Measurements from ENCODE around the gene KLHDC4. TPM values are rescaled to one million over a fixed set of nuclear protein-coding genes. Genes with fewer than 3 reads are reported as not detected.
"Not testable (repeated sequence)": the region's sequence is repeated elsewhere in the genome, so short reads cannot be mapped to it uniquely, and the experiment has no call there.

The KLHDC4 gene
- total and polyA plus RNA-seq, 7 donors = 12.7 to 71.0 (median 25.5) TPM

- intact Hi-C loops (cut with DNase I) = no loop called here
- H3K4me1 ChIP-seq = no peaks in the 10 kb centered on the region
- H3K36me3 ChIP-seq = no peaks in the 10 kb centered on the region
- DNase-seq = no peak
- H3K9me3 ChIP-seq = no peaks in the 10 kb centered on the region
- no peak overlapping the region for H3K4me3 ChIP-seq
- TF ChIP-seq POLR2A (IDR thresholded peaks at IDR 0.05) = no peak
- no peak for TF ChIP-seq POLR2AphosphoS5 (IDR thresholded peaks at IDR 0.05)
- TF ChIP-seq, protein P1, sequence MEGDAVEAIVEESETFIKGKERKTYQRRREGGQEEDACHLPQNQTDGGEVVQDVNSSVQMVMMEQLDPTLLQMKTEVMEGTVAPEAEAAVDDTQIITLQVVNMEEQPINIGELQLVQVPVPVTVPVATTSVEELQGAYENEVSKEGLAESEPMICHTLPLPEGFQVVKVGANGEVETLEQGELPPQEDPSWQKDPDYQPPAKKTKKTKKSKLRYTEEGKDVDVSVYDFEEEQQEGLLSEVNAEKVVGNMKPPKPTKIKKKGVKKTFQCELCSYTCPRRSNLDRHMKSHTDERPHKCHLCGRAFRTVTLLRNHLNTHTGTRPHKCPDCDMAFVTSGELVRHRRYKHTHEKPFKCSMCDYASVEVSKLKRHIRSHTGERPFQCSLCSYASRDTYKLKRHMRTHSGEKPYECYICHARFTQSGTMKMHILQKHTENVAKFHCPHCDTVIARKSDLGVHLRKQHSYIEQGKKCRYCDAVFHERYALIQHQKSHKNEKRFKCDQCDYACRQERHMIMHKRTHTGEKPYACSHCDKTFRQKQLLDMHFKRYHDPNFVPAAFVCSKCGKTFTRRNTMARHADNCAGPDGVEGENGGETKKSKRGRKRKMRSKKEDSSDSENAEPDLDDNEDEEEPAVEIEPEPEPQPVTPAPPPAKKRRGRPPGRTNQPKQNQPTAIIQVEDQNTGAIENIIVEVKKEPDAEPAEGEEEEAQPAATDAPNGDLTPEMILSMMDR (IDR thresholded peaks at IDR 0.05) = no peak
- TF ChIP-seq EP300 (IDR thresholded peaks at IDR 0.05) = no peak
- no peak overlapping the region for H3K27ac ChIP-seq
- H3K27me3 ChIP-seq = peaks cover 0 to 77% (median 17%) of the 10 kb centered on the region in 3 donors
- WGBS, 2 donors = 86 to 89% methylated on average over 35 of the region's 35 CpGs
Measured at GRCh38 chr16:87684711-87685404, 80.9 kb downstream of the KLHDC4 start.

DNA sequence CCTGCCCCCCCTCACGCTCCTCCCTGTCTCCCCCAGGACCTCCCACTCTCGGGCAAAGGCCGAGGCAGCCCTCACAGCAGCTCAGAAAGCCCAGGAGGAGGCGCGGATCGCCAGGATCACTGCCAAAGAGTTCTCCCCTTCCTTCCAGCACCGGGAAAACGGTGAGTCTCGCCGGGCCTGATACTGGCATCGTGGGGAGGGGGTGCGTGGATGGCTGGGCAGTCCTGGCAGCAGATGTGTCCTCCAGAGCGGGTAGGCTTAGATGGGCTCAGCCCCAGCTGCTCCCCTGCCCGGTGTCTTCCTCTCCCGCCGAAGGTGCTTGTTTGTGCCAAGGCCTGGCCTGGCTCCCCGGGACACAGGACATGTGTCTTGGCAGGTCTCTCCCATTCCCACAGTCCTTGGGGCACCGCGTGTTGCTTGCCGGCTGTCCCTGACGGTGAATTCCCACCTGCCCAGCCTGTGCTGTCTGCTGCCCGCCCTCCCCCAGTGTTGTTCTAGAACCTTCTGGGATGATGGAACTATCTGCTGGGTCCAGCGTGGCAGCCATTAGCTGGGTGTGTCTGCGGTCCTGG, 81.6 kb downstream of the KLHDC4 start:
- no peaks in the 10 kb centered on the region for H3K36me3 ChIP-seq
- no peaks in the 10 kb centered on the region for H3K9me3 ChIP-seq
- H3K4me3 ChIP-seq = no peak overlapping the region
- H3K4me1 ChIP-seq = no peaks in the 10 kb centered on the region
- DNase-seq = no peak
- no peak overlapping the region for H3K27ac ChIP-seq
- TF ChIP-seq, protein P1 (IDR thresholded peaks at IDR 0.05) = no peak
- TF ChIP-seq POLR2AphosphoS5 (IDR thresholded peaks at IDR 0.05) (no peak), EP300 (IDR thresholded peaks at IDR 0.05) (no peak), POLR2A (IDR thresholded peaks at IDR 0.05) (no peak)
- H3K27me3 ChIP-seq = peaks cover 0 to 70% (median 15%) of the 10 kb centered on the region in 3 donors
- WGBS, 2 donors = 66 to 87% methylated on average over 24 of the region's 24 CpGs
- intact Hi-C loops (cut with DNase I) = no loop called here

GRCh38 chr16:87682852-87683399, 82.9 kb downstream of the KLHDC4 start:
- intact Hi-C loops (cut with DNase I) = no loop called here

GRCh38 chr16:87681981-87682570, 83.7 kb downstream of the KLHDC4 start:
- intact Hi-C loops (cut with DNase I) = no loop called here

More at GRCh38 chr16:87682852-87683399, 82.9 kb downstream of the KLHDC4 start:
- H3K27me3 ChIP-seq = peaks cover 0 to 65% (median 12%) of the 10 kb centered on the region in 3 donors
- no peaks in the 10 kb centered on the region for H3K9me3 ChIP-seq
- H3K4me3 ChIP-seq = no peak overlapping the region
- no peaks in the 10 kb centered on the region for H3K36me3 ChIP-seq
- H3K4me1 ChIP-seq = no peaks in the 10 kb centered on the region
- no peak for DNase-seq
- no peak overlapping the region for H3K27ac ChIP-seq
- 88% methylated on average over 18 of the region's 18 CpGs for WGBS, 2 donors
- TF ChIP-seq, protein P1 (IDR thresholded peaks at IDR 0.05) = no peak
- TF ChIP-seq EP300 (IDR thresholded peaks at IDR 0.05) = no peak
- TF ChIP-seq POLR2A (IDR thresholded peaks at IDR 0.05) = no peak
- TF ChIP-seq POLR2AphosphoS5 (IDR thresholded peaks at IDR 0.05) = no peak

GRCh38 chr16:87681051-87681602, 84.7 kb downstream of the KLHDC4 start:
- H3K4me1 ChIP-seq; H3K27ac ChIP-seq; DNase-seq; H3K4me3 ChIP-seq; H3K9me3 ChIP-seq; H3K36me3 ChIP-seq; intact Hi-C loops (cut with DNase I): not testable (repeated sequence)
- H3K27me3 ChIP-seq = peaks cover 0 to 55% (median 4%) of the 10 kb centered on the region in 3 donors
- WGBS, 2 donors = 95 to 96% methylated on average over 60 of the region's 60 CpGs

More at GRCh38 chr16:87681981-87682570, 83.7 kb downstream of the KLHDC4 start:
- Histone ChIP-seq H3K9me3 (no peaks in the 10 kb centered on the region), H3K36me3 (no peaks in the 10 kb centered on the region), H3K27me3 (peaks cover 0 to 65% (median 7%) of the 10 kb centered on the region in 3 donors), H3K4me3 (no peak overlapping the region), H3K27ac (no peak overlapping the region), H3K4me1 (no peaks in the 10 kb centered on the region)
- TF ChIP-seq POLR2A (IDR thresholded peaks at IDR 0.05) = no peak
- no peak for DNase-seq
- WGBS, 2 donors = 48 to 52% methylated on average over 9 of the region's 9 CpGs
